PC-3 (cell line): ENCODE measurements around the gene CCDC194. TPM values are rescaled to one million over a fixed set of nuclear protein-coding genes. Genes with fewer than 3 reads are reported as not detected.

Experiments
- ATAC-seq: fragments of 200-7000 bp; cut with Tn5 transposase; 2 replicates; pipeline ENCODE4 v1.9.1; 2020; ENCODE audit warnings: mild to moderate bottlenecking, moderate library complexity
- BruUV-seq: library from RNA; stranded (reverse); fragments of 400-500 nt; replicated peaks from 2 replicates; lab custom pipeline; 2021; lab: Mats Ljungman, UMichigan
- CTCF ChIA-PET: fragments of 300-600 bp; sonication (Branson Sonifier 250); formaldehyde crosslinking; loops from one replicate; lab custom pipeline; 2022; ENCODE audit warnings: antibody characterized with exemption; lab: Charles Lee
- POLR2A ChIA-PET: fragments of 300-600 bp; sonication (Branson Sonifier 250); formaldehyde crosslinking; loops from one replicate; lab custom pipeline; 2022; ENCODE audit warnings: antibody characterized with exemption; ENCODE audit not compliant: unreplicated experiment; lab: Charles Lee
- DNase-seq: peaks from one replicate; pipeline ENCODE4 v3.0.0-alpha.2; 2015
- H2AFZ ChIP-seq: fragments of 300-600 bp; sonication (generic); 2 replicates; pipeline ENCODE4 v1.6.0; 2016; ENCODE audit warnings: antibody characterized with exemption, low read length
- H3F3A ChIP-seq: fragments of 300-600 bp; sonication (generic); one replicate; pipeline ENCODE4 v1.6.0; 2017; ENCODE audit warnings: antibody characterized with exemption, low read length, control low read depth, mild to moderate bottlenecking; ENCODE audit not compliant: unreplicated experiment
- H3K27ac ChIP-seq: fragments of 300-600 bp; sonication (generic); 2 replicates; pipeline ENCODE4 v1.5.1; 2016; ENCODE audit warnings: mild to moderate bottlenecking, low read length
- H3K27me3 ChIP-seq: fragments of 300-600 bp; sonication (generic); 2 replicates; pipeline ENCODE4 v1.6.1; 2016; ENCODE audit warnings: low read length, mixed read lengths
- H3K36me3 ChIP-seq: fragments of 300-600 bp; sonication (generic); 2 replicates; pipeline ENCODE4 v1.6.1; 2016; ENCODE audit warnings: low read depth, mixed run types, low read length, mixed read lengths
- H3K4me1 ChIP-seq: fragments of 300-600 bp; sonication (generic); 2 replicates; pipeline ENCODE4 v1.5.1; 2016; ENCODE audit warnings: low read length; ENCODE audit not compliant: insufficient read depth
- H3K4me2 ChIP-seq: fragments of 300-600 bp; sonication (generic); 2 replicates; pipeline ENCODE4 v1.6.0; 2016; ENCODE audit warnings: low read length
- H3K4me3 ChIP-seq: fragments of 300-600 bp; sonication (generic); 2 replicates; pipeline ENCODE4 v1.5.1; 2016; ENCODE audit warnings: mild to moderate bottlenecking, low read length, mixed read lengths
- H3K79me2 ChIP-seq: fragments of 300-600 bp; sonication (generic); 2 replicates; pipeline ENCODE4 v1.6.1; 2017; ENCODE audit warnings: low read length, mixed read lengths
- H3K9ac ChIP-seq: fragments of 300-600 bp; sonication (generic); 2 replicates; pipeline ENCODE4 v1.6.0; 2016; ENCODE audit warnings: mild to moderate bottlenecking, low read length
- H3K9me2 ChIP-seq: fragments of 300-600 bp; sonication (generic); replicated peaks from 2 replicates; pipeline ENCODE4 v1.6.1; 2016; ENCODE audit warnings: mixed run types, low read length, mixed read lengths
- H3K9me3 ChIP-seq: fragments of 300-600 bp; sonication (generic); 2 replicates; pipeline ENCODE4 v1.6.1; 2016; ENCODE audit warnings: low read length, mixed read lengths
- H4K20me1 ChIP-seq: fragments of 300-600 bp; sonication (generic); 2 replicates; pipeline ENCODE4 v1.6.1; 2016; ENCODE audit warnings: low read length, mixed read lengths
- EZH2 ChIP-seq: fragments of 300-600 bp; sonication (generic); IDR thresholded peaks from one replicate; pipeline ENCODE4 v1.6.1; 2017; ENCODE audit warnings: antibody characterized with exemption, mild to moderate bottlenecking, low read length; ENCODE audit not compliant: unreplicated experiment
- EZH2phosphoT487 ChIP-seq: fragments of 300-600 bp; sonication (generic); IDR thresholded peaks from 2 replicates; pipeline ENCODE4 v1.6.1; 2018; ENCODE audit warnings: mild to moderate bottlenecking, antibody characterized with exemption, low read length, borderline replicate concordance
- intact Hi-C: fragments of 100-400 bp; cut with micrococcal nuclease; formaldehyde crosslinking; loops from 2 replicates; pipeline ENCODE4 v1.9.0; 2023
- total RNA-seq: library from RNA; depleted of rRNA; stranded (reverse); fragments of >200 nt; gene quantifications from 2 replicates; pipeline ENCODE4 v1.2.3, GENCODE V29; 2014
- TF ChIP-seq, protein P1 (sequence below): fragments of 300-600 bp; sonication (generic); conservative IDR thresholded peaks from 2 replicates; pipeline ENCODE4 v1.5.1; 2017; ENCODE audit warnings: antibody characterized with exemption, low read depth, mild to moderate bottlenecking, low read length

CCDC194 gene
- total RNA-seq, 1 experiment from 2014 or later = not detected

DNA sequence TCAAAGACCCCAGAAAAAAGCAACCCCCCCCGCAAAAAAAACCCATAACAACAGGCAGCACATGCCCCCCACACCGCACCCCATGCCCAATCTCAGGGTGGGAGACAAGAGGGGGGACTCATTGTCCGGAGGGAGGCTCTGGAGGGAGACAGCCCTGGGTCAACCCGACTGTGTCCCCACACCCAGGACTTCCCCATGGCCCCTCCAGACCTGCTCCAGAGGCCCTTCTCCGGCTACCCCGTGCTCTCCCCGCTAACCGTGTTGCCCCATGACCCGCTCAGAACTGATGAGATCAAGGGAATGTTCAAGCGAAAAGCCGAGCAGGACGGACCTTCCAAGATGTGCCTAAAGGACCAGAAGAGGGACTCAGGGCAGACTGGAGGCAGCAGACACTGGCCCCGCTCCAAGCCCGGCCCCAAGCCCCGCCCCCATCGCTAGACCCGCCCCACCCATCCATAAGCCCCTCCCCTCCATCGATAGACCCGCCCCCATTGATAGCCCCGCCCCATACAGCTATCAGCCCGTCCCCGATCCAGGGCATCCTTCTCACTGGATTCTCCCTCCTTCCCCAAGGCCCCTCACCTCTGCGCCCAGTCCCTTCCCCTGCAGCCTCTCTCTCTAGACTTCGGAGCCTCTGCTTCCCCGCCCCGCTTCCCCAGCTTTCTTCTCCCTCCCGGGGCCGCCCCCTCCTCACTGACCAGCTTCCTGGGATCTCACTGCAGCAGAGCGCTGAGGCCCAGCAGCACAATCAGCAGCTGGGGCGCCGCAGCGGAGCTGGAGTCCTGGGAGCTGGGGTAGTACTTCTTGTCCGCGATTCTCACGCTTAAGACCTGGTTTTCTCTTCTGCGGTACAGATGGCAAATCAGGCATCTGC, 9.2 kb upstream of the CCDC194 start:
- H3K4me3 ChIP-seq = no peak overlapping the region
- no peak overlapping the region for H3K27ac ChIP-seq
- ChIA-PET CTCF (no interaction called here), POLR2A (interaction anchor here (0.5 kb wide), 1 partner anchor 44 kb away, joined by 4 read pairs; no protein-coding TSS in a partner anchor)
- ATAC-seq = no peak
- no peak for DNase-seq
- no peaks in the 10 kb centered on the region for H3K9me3 ChIP-seq
- no peak for TF ChIP-seq EZH2phosphoT487
- TF ChIP-seq EZH2 = no peak
- TF ChIP-seq, protein P1, sequence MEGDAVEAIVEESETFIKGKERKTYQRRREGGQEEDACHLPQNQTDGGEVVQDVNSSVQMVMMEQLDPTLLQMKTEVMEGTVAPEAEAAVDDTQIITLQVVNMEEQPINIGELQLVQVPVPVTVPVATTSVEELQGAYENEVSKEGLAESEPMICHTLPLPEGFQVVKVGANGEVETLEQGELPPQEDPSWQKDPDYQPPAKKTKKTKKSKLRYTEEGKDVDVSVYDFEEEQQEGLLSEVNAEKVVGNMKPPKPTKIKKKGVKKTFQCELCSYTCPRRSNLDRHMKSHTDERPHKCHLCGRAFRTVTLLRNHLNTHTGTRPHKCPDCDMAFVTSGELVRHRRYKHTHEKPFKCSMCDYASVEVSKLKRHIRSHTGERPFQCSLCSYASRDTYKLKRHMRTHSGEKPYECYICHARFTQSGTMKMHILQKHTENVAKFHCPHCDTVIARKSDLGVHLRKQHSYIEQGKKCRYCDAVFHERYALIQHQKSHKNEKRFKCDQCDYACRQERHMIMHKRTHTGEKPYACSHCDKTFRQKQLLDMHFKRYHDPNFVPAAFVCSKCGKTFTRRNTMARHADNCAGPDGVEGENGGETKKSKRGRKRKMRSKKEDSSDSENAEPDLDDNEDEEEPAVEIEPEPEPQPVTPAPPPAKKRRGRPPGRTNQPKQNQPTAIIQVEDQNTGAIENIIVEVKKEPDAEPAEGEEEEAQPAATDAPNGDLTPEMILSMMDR = no peak
- no peaks in the 10 kb centered on the region for H3K79me2 ChIP-seq
- H3K4me1 ChIP-seq = no peaks in the 10 kb centered on the region
- H2AFZ ChIP-seq = no peak overlapping the region
- no peak overlapping the region for H3K9ac ChIP-seq
- no peaks in the 10 kb centered on the region for H3K36me3 ChIP-seq
- no peaks in the 10 kb centered on the region for H3K9me2 ChIP-seq
- H3F3A ChIP-seq = no peaks in the 10 kb centered on the region
- intact Hi-C loops = no loop called here
- no peaks in the 10 kb centered on the region for H4K20me1 ChIP-seq
- no peak overlapping the region for H3K4me2 ChIP-seq
- H3K27me3 ChIP-seq = no peaks in the 10 kb centered on the region
- BruUV-seq = TSS peak; percentile 7

DNA sequence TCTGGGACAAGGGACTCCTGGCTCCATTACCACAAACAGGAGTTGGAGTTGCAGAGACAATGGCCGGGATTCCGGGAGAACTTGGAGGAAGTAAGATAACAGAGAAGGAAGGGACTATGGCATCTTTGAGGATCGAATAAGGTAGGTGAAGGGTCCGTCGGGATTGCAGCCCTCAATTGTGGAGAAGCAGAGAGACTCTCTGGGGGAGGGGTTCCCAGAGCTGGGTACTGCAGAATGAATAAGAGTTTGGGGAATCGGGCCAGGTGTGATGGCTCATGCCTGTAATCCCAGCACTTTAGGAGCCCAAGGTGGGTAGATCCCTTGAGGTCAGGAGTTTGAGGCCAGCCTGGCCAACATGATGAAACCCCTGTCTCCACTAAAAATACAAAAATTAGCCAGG, 7.6 kb upstream of the CCDC194 start:
- POLR2A ChIA-PET = no interaction called here
- no peak for ATAC-seq
- no peak overlapping the region for H3K4me3 ChIP-seq
- no peaks in the 10 kb centered on the region for H3F3A ChIP-seq
- intact Hi-C loops = no loop called here
- no peak overlapping the region for H2AFZ ChIP-seq
- no peak overlapping the region for H3K9ac ChIP-seq
- CTCF ChIA-PET = no interaction called here
- no peaks in the 10 kb centered on the region for H3K79me2 ChIP-seq
- no peak for TF ChIP-seq EZH2phosphoT487
- TF ChIP-seq, protein P1 = no peak
- no peak overlapping the region for H3K4me2 ChIP-seq
- H3K9me2 ChIP-seq = no peaks in the 10 kb centered on the region
- H3K27ac ChIP-seq = no peak overlapping the region
- no TSS peak for BruUV-seq
- H3K36me3 ChIP-seq = no peaks in the 10 kb centered on the region
- no peaks in the 10 kb centered on the region for H3K27me3 ChIP-seq
- DNase-seq = no peak
- no peaks in the 10 kb centered on the region for H4K20me1 ChIP-seq
- no peaks in the 10 kb centered on the region for H3K4me1 ChIP-seq
- H3K9me3 ChIP-seq = no peaks in the 10 kb centered on the region

DNA sequence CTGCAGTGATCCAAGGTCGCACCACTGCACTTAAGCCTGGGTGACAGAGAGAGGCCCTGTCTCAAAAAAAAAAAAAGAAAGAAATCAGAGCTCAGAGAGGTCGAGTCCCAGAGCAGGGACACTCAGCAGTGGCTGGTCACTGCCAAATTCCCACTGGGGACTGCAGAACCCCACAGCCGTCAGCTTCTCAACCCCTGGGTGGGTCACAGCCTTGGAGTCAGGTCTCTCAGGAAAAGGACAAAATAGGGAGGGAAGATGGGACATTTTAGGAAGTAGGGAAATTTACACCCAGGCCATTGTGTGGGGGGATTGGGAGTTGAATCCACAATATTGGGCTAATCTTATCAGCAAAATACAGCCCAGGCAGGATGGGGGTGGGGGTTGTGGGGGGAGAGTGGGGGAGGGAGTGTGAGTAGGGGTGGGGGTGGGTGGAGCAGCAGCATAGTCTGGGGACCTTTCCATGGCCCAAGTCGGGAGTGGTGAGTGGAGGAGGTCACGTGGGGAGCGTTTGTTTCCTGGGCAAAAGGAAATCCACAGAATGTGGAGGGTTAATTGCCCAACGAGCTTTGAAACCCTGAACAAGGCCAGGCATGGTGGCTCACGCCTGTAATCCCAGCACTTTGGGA, 5.0 kb upstream of the CCDC194 start:
- no peaks in the 10 kb centered on the region for H3K9me2 ChIP-seq
- intact Hi-C loops = no loop called here
- H3K9ac ChIP-seq = no peak overlapping the region
- BruUV-seq = no TSS peak
- no peak overlapping the region for H3K27ac ChIP-seq
- no peaks in the 10 kb centered on the region for H3K4me1 ChIP-seq
- DNase-seq (no peak), ATAC-seq (no peak)
- no peaks in the 10 kb centered on the region for H3K36me3 ChIP-seq
- CTCF ChIA-PET = no interaction called here
- no peaks in the 10 kb centered on the region for H3F3A ChIP-seq
- no peaks in the 10 kb centered on the region for H3K27me3 ChIP-seq
- no peak overlapping the region for H2AFZ ChIP-seq
- no peaks in the 10 kb centered on the region for H3K79me2 ChIP-seq
- POLR2A ChIA-PET = interaction anchor here (0.6 kb wide), 1 partner anchor 33 kb away, joined by 3 read pairs; no protein-coding TSS in a partner anchor
- H3K4me3 ChIP-seq = no peak overlapping the region
- TF ChIP-seq EZH2phosphoT487 (no peak), EZH2 (no peak)
- TF ChIP-seq, protein P1 = no peak
- no peaks in the 10 kb centered on the region for H3K9me3 ChIP-seq
- H4K20me1 ChIP-seq = no peaks in the 10 kb centered on the region
- H3K4me2 ChIP-seq = no peak overlapping the region
